ENCODE results near the gene FGFR2. TPM values are rescaled to one million over a fixed set of nuclear protein-coding genes. Genes with fewer than 3 reads are reported as not detected.

The FGFR2 gene
- total RNA-seq, 5 donors from 2014 or later (not counting 1 experiment from before 2014, with no cell fraction given): 0.49 to 1.8 (median 0.70) TPM

DNA sequence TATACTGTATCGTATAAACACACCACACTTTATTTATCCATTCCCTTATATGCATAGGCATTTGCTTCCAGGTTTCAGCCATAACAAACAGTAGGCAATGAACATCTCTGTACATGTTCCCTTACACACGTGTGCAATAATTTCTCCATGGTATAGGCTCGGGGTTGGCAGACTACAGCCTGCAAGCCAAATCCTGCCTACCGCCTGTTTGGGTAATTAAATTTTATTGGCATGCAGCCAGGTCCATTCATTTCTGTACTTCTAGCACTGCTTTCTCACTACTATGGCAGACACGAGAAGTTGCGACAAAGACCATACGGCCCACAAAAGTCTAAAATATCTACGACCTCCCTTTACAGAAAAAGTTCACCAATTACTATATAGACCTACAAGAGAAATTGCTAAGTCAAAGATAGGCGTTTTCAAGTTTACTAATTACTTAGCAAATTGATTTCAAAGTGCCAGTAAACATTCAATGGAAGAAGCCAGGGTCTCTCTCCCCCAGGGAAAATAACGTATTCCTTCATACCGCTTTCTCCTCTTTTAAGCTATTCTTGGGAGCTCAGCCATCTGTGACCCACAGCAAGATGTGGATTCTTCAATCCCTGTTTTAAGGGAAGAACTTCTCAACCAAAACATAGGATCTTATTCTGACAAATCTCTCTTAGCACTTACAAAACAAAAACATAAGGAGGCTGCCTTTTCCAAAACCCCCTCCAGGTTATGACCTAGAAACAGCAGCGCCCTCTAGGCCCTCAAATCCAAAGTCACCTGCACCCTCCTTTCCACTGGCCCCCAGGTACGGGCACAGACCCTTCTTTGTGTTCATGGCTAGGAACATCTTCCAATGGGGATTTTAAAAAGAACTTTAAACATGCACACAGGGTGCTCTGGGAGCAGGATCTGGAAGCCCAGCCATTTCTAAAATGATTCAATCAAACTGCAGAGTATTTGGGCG, 100.5 kb downstream of the FGFR2 start:
- no peaks in the 10 kb centered on the region for H3K36me3 Mint-ChIP-seq
- H3K27me3 Mint-ChIP-seq: peaks cover 2 to 4% of the 10 kb centered on the region in 2 donors
- Histone ChIP-seq H3K36me3 (ENCODE audit: control insufficient read depth in 2 of 2, extremely low read depth in 1 of 2, insufficient read depth in 1 of 2, low read length in 1 of 2) (no peaks in the 10 kb centered on the region), H3K4me1 (ENCODE audit: control insufficient read depth in 1 of 2, extremely low read depth in 1 of 2, insufficient read depth in 2 of 2, low read length in 2 of 2) (no peaks in the 10 kb centered on the region), H3K27ac (ENCODE audit: low read length) (no peak overlapping the region), H3K4me3 (ENCODE audit: control insufficient read depth in 1 of 2, extremely low read depth in 1 of 2, low read length in 1 of 2) (no peak overlapping the region), H3K27me3 (replicated peaks in 1 of 2; ENCODE audit: control insufficient read depth in 2 of 2, extremely low read depth in 1 of 2, insufficient read depth in 2 of 2, low read length in 1 of 2) (no peaks in the 10 kb centered on the region), H3K9me3 (no peaks in the 10 kb centered on the region)
- ATAC-seq (replicated peaks in 1 of 4) (no peak), DNase-seq (no peak)
- H3K4me1 Mint-ChIP-seq: no peaks in the 10 kb centered on the region
- ChIA-PET CTCF (no interaction called here), POLR2A (no interaction called here)
- H3K4me3 Mint-ChIP-seq: no peak overlapping the region
- peaks cover 0 to 3% (median 0%) of the 10 kb centered on the region in 3 donors for H3K9me3 Mint-ChIP-seq
- WGBS (ENCODE audit: insufficient coverage): 73% methylated on average over 9 of the region's 14 CpGs
- H3K27ac Mint-ChIP-seq: no peak overlapping the region

- 87% methylated on average over 3 of the region's 9 CpGs for WGBS (ENCODE audit: insufficient coverage)
- Mint-ChIP-seq H3K36me3 (no peaks in the 10 kb centered on the region), H3K4me3 (no peak overlapping the region), H3K27me3 (peaks cover 2 to 4% of the 10 kb centered on the region in 2 donors), H3K9me3 (peaks cover 0 to 3% (median 0%) of the 10 kb centered on the region in 3 donors), H3K27ac (no peak overlapping the region), H3K4me1 (no peaks in the 10 kb centered on the region)
- Histone ChIP-seq H3K27me3 (replicated peaks in 1 of 2; ENCODE audit: control insufficient read depth in 2 of 2, extremely low read depth in 1 of 2, insufficient read depth in 2 of 2, low read length in 1 of 2) (peaks cover 0 to 2% of the 10 kb centered on the region in 2 experiments), H3K27ac (ENCODE audit: low read length) (no peak overlapping the region), H3K36me3 (ENCODE audit: control insufficient read depth in 2 of 2, extremely low read depth in 1 of 2, insufficient read depth in 1 of 2, low read length in 1 of 2) (no peaks in the 10 kb centered on the region), H3K9me3 (no peaks in the 10 kb centered on the region), H3K4me1 (ENCODE audit: control insufficient read depth in 1 of 2, extremely low read depth in 1 of 2, insufficient read depth in 2 of 2, low read length in 2 of 2) (no peaks in the 10 kb centered on the region), H3K4me3 (ENCODE audit: control insufficient read depth in 1 of 2, extremely low read depth in 1 of 2, low read length in 1 of 2) (no peak overlapping the region)
- CTCF ChIA-PET: no interaction called here
- no peak for DNase-seq
- POLR2A ChIA-PET: interaction anchor here in 1 of 2 donors (0.6 kb wide), 1 partner anchor 37 kb away, joined by 3 read pairs; no protein-coding TSS in a partner anchor
- ATAC-seq (replicated peaks in 1 of 4): no peak
Observed at GRCh38 chr10:121495719-121496118, 102.5 kb downstream of the FGFR2 start.

GRCh38 chr10:121494296-121494695, 103.9 kb downstream of the FGFR2 start:
- no peaks in the 10 kb centered on the region for H3K36me3 Mint-ChIP-seq
- DNase-seq (no peak), ATAC-seq (replicated peaks in 1 of 4) (no peak)
- Histone ChIP-seq H3K27me3 (replicated peaks in 1 of 2; ENCODE audit: control insufficient read depth in 2 of 2, extremely low read depth in 1 of 2, insufficient read depth in 2 of 2, low read length in 1 of 2) (peaks cover 0 to 4% of the 10 kb centered on the region in 2 experiments), H3K27ac (ENCODE audit: low read length) (no peak overlapping the region), H3K9me3 (no peaks in the 10 kb centered on the region), H3K4me1 (ENCODE audit: control insufficient read depth in 1 of 2, extremely low read depth in 1 of 2, insufficient read depth in 2 of 2, low read length in 2 of 2) (no peaks in the 10 kb centered on the region), H3K36me3 (ENCODE audit: control insufficient read depth in 2 of 2, extremely low read depth in 1 of 2, insufficient read depth in 1 of 2, low read length in 1 of 2) (no peaks in the 10 kb centered on the region), H3K4me3 (ENCODE audit: control insufficient read depth in 1 of 2, extremely low read depth in 1 of 2, low read length in 1 of 2) (no peak overlapping the region)
- no peak overlapping the region for H3K4me3 Mint-ChIP-seq
- peaks cover 2 to 4% of the 10 kb centered on the region in 2 donors for H3K27me3 Mint-ChIP-seq
- CTCF ChIA-PET: no interaction called here
- H3K27ac Mint-ChIP-seq: no peak overlapping the region
- no peaks in the 10 kb centered on the region for H3K4me1 Mint-ChIP-seq
- H3K9me3 Mint-ChIP-seq: peaks cover 0 to 7% (median 0%) of the 10 kb centered on the region in 3 donors
- POLR2A ChIA-PET: no interaction called here
- no CpG with 5 or more reads among the region's 2 CpGs for WGBS (ENCODE audit: insufficient coverage)

GRCh38 chr10:121493521-121493920, 104.7 kb downstream of the FGFR2 start:
- H3K27ac Mint-ChIP-seq: no peak overlapping the region
- H3K27me3 Mint-ChIP-seq: peaks cover 2 to 4% of the 10 kb centered on the region in 2 donors
- H3K4me1 Mint-ChIP-seq: no peaks in the 10 kb centered on the region
- CTCF ChIA-PET: no interaction called here
- POLR2A ChIA-PET: no interaction called here
- peaks cover 0 to 8% (median 0%) of the 10 kb centered on the region in 3 donors for H3K9me3 Mint-ChIP-seq
- no peaks in the 10 kb centered on the region for H3K36me3 Mint-ChIP-seq
- ATAC-seq (replicated peaks in 1 of 4) (no peak), DNase-seq (no peak)
- Histone ChIP-seq H3K4me1 (ENCODE audit: control insufficient read depth in 1 of 2, extremely low read depth in 1 of 2, insufficient read depth in 2 of 2, low read length in 2 of 2) (no peaks in the 10 kb centered on the region), H3K27me3 (replicated peaks in 1 of 2; ENCODE audit: control insufficient read depth in 2 of 2, extremely low read depth in 1 of 2, insufficient read depth in 2 of 2, low read length in 1 of 2) (peaks cover 0 to 4% of the 10 kb centered on the region in 2 experiments), H3K4me3 (ENCODE audit: control insufficient read depth in 1 of 2, extremely low read depth in 1 of 2, low read length in 1 of 2) (no peak overlapping the region), H3K27ac (ENCODE audit: low read length) (no peak overlapping the region), H3K9me3 (no peaks in the 10 kb centered on the region), H3K36me3 (ENCODE audit: control insufficient read depth in 2 of 2, extremely low read depth in 1 of 2, insufficient read depth in 1 of 2, low read length in 1 of 2) (no peaks in the 10 kb centered on the region)
- 75% methylated on average over 8 of the region's 8 CpGs for WGBS (ENCODE audit: insufficient coverage)
- H3K4me3 Mint-ChIP-seq: no peak overlapping the region

DNA sequence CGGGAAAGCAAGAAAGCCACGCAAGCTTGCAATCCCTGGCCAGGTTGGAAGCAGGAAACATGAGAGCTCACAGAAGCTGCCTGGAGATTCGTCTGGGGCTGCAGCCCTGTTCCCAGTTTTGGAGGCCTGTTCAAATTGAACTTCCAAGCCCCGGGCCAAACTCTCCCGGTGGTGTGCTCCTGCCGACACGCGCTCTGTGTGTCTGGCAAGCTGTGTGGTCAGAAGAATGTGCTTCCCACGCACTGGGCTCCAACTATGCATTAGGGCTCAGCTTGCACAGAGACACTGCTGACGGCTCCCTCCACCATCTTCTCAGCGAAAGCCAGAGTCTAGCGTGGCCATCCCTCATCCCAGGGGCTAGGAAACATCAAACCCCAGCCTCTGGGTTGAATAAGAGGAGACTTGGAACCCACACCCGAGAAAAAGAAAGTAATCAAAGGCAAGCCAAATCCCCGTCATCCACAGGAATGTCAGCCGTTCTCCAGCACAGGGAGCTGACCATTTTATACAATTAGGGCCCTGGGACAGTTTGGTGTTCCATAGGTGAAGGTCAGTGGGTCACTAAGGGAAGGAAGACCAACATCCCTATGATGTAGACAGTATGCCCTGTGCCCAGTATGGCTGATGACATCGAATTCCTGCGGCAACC, 107.2 kb downstream of the FGFR2 start:
- WGBS (ENCODE audit: insufficient coverage): 79% methylated on average over 11 of the region's 17 CpGs
- Histone ChIP-seq H3K36me3 (ENCODE audit: control insufficient read depth in 2 of 2, extremely low read depth in 1 of 2, insufficient read depth in 1 of 2, low read length in 1 of 2) (no peaks in the 10 kb centered on the region), H3K4me3 (ENCODE audit: control insufficient read depth in 1 of 2, extremely low read depth in 1 of 2, low read length in 1 of 2) (no peak overlapping the region), H3K4me1 (ENCODE audit: control insufficient read depth in 1 of 2, extremely low read depth in 1 of 2, insufficient read depth in 2 of 2, low read length in 2 of 2) (no peaks in the 10 kb centered on the region), H3K9me3 (no peaks in the 10 kb centered on the region), H3K27me3 (replicated peaks in 1 of 2; ENCODE audit: control insufficient read depth in 2 of 2, extremely low read depth in 1 of 2, insufficient read depth in 2 of 2, low read length in 1 of 2) (peaks cover 0 to 4% of the 10 kb centered on the region in 2 experiments), H3K27ac (ENCODE audit: low read length) (no peak overlapping the region)
- no peak overlapping the region for H3K4me3 Mint-ChIP-seq
- H3K27ac Mint-ChIP-seq: no peak overlapping the region
- H3K9me3 Mint-ChIP-seq: peaks cover 0 to 5% (median 0%) of the 10 kb centered on the region in 3 donors
- ChIA-PET CTCF (no interaction called here), POLR2A (no interaction called here)
- H3K27me3 Mint-ChIP-seq: peaks cover 2 to 4% of the 10 kb centered on the region in 2 donors
- H3K4me1 Mint-ChIP-seq: no peaks in the 10 kb centered on the region
- DNase-seq: no peak
- ATAC-seq (replicated peaks in 1 of 4): no peak
- no peaks in the 10 kb centered on the region for H3K36me3 Mint-ChIP-seq

DNA sequence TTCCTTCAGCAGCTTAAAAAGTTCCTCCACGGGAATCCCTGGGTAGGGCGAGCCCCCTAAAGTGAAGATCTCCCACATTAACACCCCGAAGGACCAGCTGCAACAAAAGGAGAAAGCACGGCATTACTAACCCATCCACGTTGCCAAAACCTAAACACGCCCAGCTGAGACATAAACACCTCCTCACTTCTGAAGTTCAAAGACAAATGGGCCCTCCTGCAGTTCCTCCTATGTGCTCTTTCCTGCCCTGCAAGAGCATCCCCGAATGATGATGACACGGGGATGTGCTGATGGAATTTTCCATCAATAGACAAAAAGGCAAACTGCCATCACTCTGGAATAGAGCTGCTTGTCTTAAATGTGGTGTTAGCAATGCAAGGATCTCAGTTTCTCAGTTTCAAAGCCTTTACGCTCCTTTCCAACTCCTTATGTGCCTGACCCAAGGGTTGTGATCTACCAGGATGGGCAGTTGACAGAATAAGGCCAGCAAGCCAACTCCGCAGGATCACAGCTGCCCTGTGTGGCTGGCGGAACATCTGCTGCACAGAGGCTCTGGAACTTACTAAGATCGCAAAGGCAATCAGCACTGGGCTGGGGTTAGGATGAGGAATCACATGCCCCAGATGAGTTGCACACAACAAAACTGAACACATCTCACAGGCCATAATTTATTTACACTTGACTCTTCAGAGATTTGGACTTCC, 112.7 kb downstream of the FGFR2 start:
- Histone ChIP-seq H3K4me1 (ENCODE audit: control insufficient read depth in 1 of 2, extremely low read depth in 1 of 2, insufficient read depth in 2 of 2, low read length in 2 of 2) (no peaks in the 10 kb centered on the region), H3K27me3 (replicated peaks in 1 of 2; ENCODE audit: control insufficient read depth in 2 of 2, extremely low read depth in 1 of 2, insufficient read depth in 2 of 2, low read length in 1 of 2) (no peaks in the 10 kb centered on the region), H3K27ac (ENCODE audit: low read length) (no peak overlapping the region), H3K36me3 (ENCODE audit: control insufficient read depth in 2 of 2, extremely low read depth in 1 of 2, insufficient read depth in 1 of 2, low read length in 1 of 2) (no peaks in the 10 kb centered on the region), H3K9me3 (no peaks in the 10 kb centered on the region), H3K4me3 (ENCODE audit: control insufficient read depth in 1 of 2, extremely low read depth in 1 of 2, low read length in 1 of 2) (no peak overlapping the region)
- no peak for ATAC-seq (replicated peaks in 1 of 4)
- H3K27ac Mint-ChIP-seq: no peak overlapping the region
- ChIA-PET POLR2A (no interaction called here), CTCF (no interaction called here)
- H3K27me3 Mint-ChIP-seq: no peaks in the 10 kb centered on the region
- H3K4me1 Mint-ChIP-seq: no peaks in the 10 kb centered on the region
- no peak for DNase-seq
- no peak overlapping the region for H3K4me3 Mint-ChIP-seq
- H3K9me3 Mint-ChIP-seq: peaks cover 0 to 5% (median 0%) of the 10 kb centered on the region in 3 donors
- WGBS (ENCODE audit: insufficient coverage): 94% methylated on average over 5 of the region's 12 CpGs
- no peaks in the 10 kb centered on the region for H3K36me3 Mint-ChIP-seq
